ENCODE measurements around the gene PDCD1.

- no peak for TF ChIP-seq CTCF (IDR thresholded peaks at IDR 0.05)
- no peak for TF ChIP-seq POLR2A (IDR thresholded peaks at IDR 0.05)
Observed at GRCh38 chr2:241815477-241816430, 42.9 kb downstream of the PDCD1 start.

All from esophagus squamous epithelium (tissue), 4 donors.